H9 (cell line): ENCODE measurements around the gene DPPA2. TPM values are rescaled to one million over a fixed set of nuclear protein-coding genes. Genes with fewer than 3 reads are reported as not detected.
A peak's percentile ranks its signal among the peaks of the same experiment; 100 is the strongest.

Experiments
- DNase-seq: peaks from one replicate; pipeline ENCODE4 v3.0.0-alpha.2; 2017
- H2AFZ ChIP-seq: one replicate; pipeline ENCODE4 v1.6.1; 2013; ENCODE audit warnings: mild to moderate bottlenecking, low read length, control low read depth, moderate library complexity
- H2AK5ac ChIP-seq: 2 replicates; pipeline ENCODE4 v1.6.1; 2013; ENCODE audit warnings: low read length, control low read depth, mixed read lengths; ENCODE audit not compliant: insufficient read length
- H2BK120ac ChIP-seq: one replicate; pipeline ENCODE4 v1.6.1; 2013; ENCODE audit warnings: low read depth, mild to moderate bottlenecking, low read length, control low read depth, inconsistent platforms; ENCODE audit not compliant: poor library complexity, severe bottlenecking
- H2BK12ac ChIP-seq: 2 replicates; pipeline ENCODE4 v1.6.1; 2013; ENCODE audit warnings: low read length, control low read depth, mixed read lengths, low read depth; ENCODE audit not compliant: insufficient read length
- H2BK15ac ChIP-seq: 2 replicates; pipeline ENCODE4 v1.6.1; 2013; ENCODE audit warnings: low read depth, low read length, control low read depth
- H2BK20ac ChIP-seq: one replicate; pipeline ENCODE4 v1.6.1; 2013; ENCODE audit warnings: low read depth, mild to moderate bottlenecking, low read length, control low read depth, inconsistent platforms; ENCODE audit not compliant: poor library complexity, severe bottlenecking
- H2BK5ac ChIP-seq: 2 replicates; pipeline ENCODE4 v1.6.1; 2013; ENCODE audit warnings: low read length, control low read depth, mixed read lengths; ENCODE audit not compliant: insufficient read length
- H3K14ac ChIP-seq: 2 replicates; pipeline ENCODE4 v1.6.1; 2013; ENCODE audit warnings: low read length, control low read depth; ENCODE audit not compliant: insufficient read depth
- H3K18ac ChIP-seq: 2 replicates; pipeline ENCODE4 v1.6.1; 2013; ENCODE audit warnings: low read depth, mild to moderate bottlenecking, mixed read lengths, low read length, control low read depth; ENCODE audit not compliant: insufficient read length
- H3K23ac ChIP-seq: 2 replicates; pipeline ENCODE4 v1.6.1; 2013; ENCODE audit warnings: low read length, control low read depth, mixed read lengths, low read depth; ENCODE audit not compliant: insufficient read length
- H3K23me2 ChIP-seq: 2 replicates; pipeline ENCODE4 v1.6.1; 2013; ENCODE audit warnings: low read depth, mild to moderate bottlenecking, mixed read lengths, low read length, control low read depth; ENCODE audit not compliant: insufficient read length, poor library complexity, severe bottlenecking
- H3K27ac ChIP-seq: 2 replicates; pipeline ENCODE4 v1.5.1; 2013; ENCODE audit warnings: low read length, control low read depth, mixed read lengths, low read depth; ENCODE audit not compliant: insufficient read length
- H3K27me3 ChIP-seq: 2 replicates; pipeline ENCODE4 v1.6.1; 2013; ENCODE audit warnings: low read length, control low read depth, inconsistent platforms; ENCODE audit not compliant: insufficient read depth
- H3K4ac ChIP-seq: 2 replicates; pipeline ENCODE4 v1.6.1; 2013; ENCODE audit warnings: low read depth, mild to moderate bottlenecking, control low read depth, inconsistent platforms, low read length, moderate library complexity
- H3K4me1 ChIP-seq: 2 replicates; pipeline ENCODE4 v1.6.1; 2013; ENCODE audit warnings: low read length, control low read depth, inconsistent platforms; ENCODE audit not compliant: insufficient read depth
- H3K4me2 ChIP-seq: 2 replicates; pipeline ENCODE4 v1.6.1; 2013; ENCODE audit warnings: low read length, control low read depth, mixed read lengths; ENCODE audit not compliant: insufficient read length, insufficient read depth
- H3K56ac ChIP-seq: 2 replicates; pipeline ENCODE4 v1.6.1; 2013; ENCODE audit warnings: low read depth, mild to moderate bottlenecking, mixed read lengths, low read length, control low read depth; ENCODE audit not compliant: insufficient read length
- H3K79me1 ChIP-seq: 2 replicates; pipeline ENCODE4 v1.6.1; 2013; ENCODE audit warnings: low read depth, mild to moderate bottlenecking, moderate library complexity, low read length, control low read depth, inconsistent platforms; ENCODE audit not compliant: insufficient read depth, poor library complexity, severe bottlenecking
- H3K79me2 ChIP-seq: 2 replicates; pipeline ENCODE4 v1.6.1; 2013; ENCODE audit warnings: low read length, control low read depth, inconsistent platforms; ENCODE audit not compliant: insufficient read depth
- H3K9ac ChIP-seq: 2 replicates; pipeline ENCODE4 v1.6.1; 2013; ENCODE audit warnings: low read length, control low read depth, mixed read lengths; ENCODE audit not compliant: insufficient read length; ENCODE audit errors: extremely low read depth
- H3K9me3 ChIP-seq: one replicate; pipeline ENCODE4 v1.6.1; 2013; ENCODE audit warnings: low read depth, low read length, inconsistent platforms; ENCODE audit not compliant: control insufficient read depth
- H3T11ph ChIP-seq: one replicate; pipeline ENCODE4 v1.6.1; 2013; ENCODE audit warnings: mild to moderate bottlenecking, low read length, control low read depth, inconsistent platforms
- H4K20me1 ChIP-seq: one replicate; pipeline ENCODE4 v1.6.1; 2013; ENCODE audit not compliant: control insufficient read depth, insufficient read length, insufficient read depth
- H4K5ac ChIP-seq: 2 replicates; pipeline ENCODE4 v1.6.1; 2013; ENCODE audit warnings: low read depth, mild to moderate bottlenecking, mixed read lengths, low read length, control low read depth; ENCODE audit not compliant: insufficient read length
- H4K8ac ChIP-seq: replicated peaks from 2 replicates; pipeline ENCODE4 v1.6.1; 2013; ENCODE audit warnings: low read length, control low read depth, mixed read lengths, low read depth; ENCODE audit not compliant: insufficient read length
- H4K91ac ChIP-seq: 2 replicates; pipeline ENCODE4 v1.6.1; 2013; ENCODE audit warnings: low read depth, mild to moderate bottlenecking, moderate library complexity, mixed read lengths, low read length, control low read depth; ENCODE audit not compliant: insufficient read length
- H3K27ac Mint-ChIP-seq, 3 experiments: 2 replicates in 2 of 3; 3 replicates in 1 of 3; pipeline ENCODE4 v1.8.0; 2020 to 2021; ENCODE audit warnings: mixed read lengths in 3 of 3, mild to moderate bottlenecking in 1 of 3, moderate library complexity in 1 of 3
- H3K27me3 Mint-ChIP-seq: 2 replicates; pipeline ENCODE4 v1.8.0; 2021; ENCODE audit warnings: low read depth, mild to moderate bottlenecking, moderate library complexity, mixed read lengths
- H3K36me3 Mint-ChIP-seq, 3 experiments: 2 replicates in 2 of 3; 3 replicates in 1 of 3; pipeline ENCODE4 v1.8.0; 2020 to 2021; ENCODE audit warnings: low read depth in 3 of 3, mixed read lengths in 3 of 3; ENCODE audit not compliant: insufficient read depth in 1 of 3
- H3K4me1 Mint-ChIP-seq, 2 experiments: 2 replicates each; pipeline ENCODE4 v1.8.0; 2020; ENCODE audit warnings: mixed read lengths in 2 of 2
- H3K4me3 Mint-ChIP-seq, 2 experiments: 2 replicates in 1 of 2; 3 replicates in 1 of 2; pipeline ENCODE4 v1.8.0; 2020 to 2021; ENCODE audit warnings: mild to moderate bottlenecking in 2 of 2, mixed read lengths in 2 of 2, moderate library complexity in 1 of 2
- H3K9me3 Mint-ChIP-seq, 2 experiments: 2 replicates in 1 of 2; 3 replicates in 1 of 2; pipeline ENCODE4 v1.8.0; 2020; ENCODE audit warnings: mild to moderate bottlenecking in 2 of 2, mixed read lengths in 2 of 2, moderate library complexity in 1 of 2
- WGBS: extraction: QIAGEN DNeasy Blood & Tissue Kit; methylation state at CpG from one replicate; pipeline ENCODE4 v1.1.7; 2013; ENCODE audit warnings: missing lambda C conversion rate, low lambda C conversion rate, mixed read lengths; ENCODE audit not compliant: insufficient read length; ENCODE audit errors: extremely low coverage; 5-methylcytosine and 5-hydroxymethylcytosine counted together
- total RNA-seq: library from RNA; stranded (reverse); gene quantifications from 2 replicates; pipeline ENCODE4 v1.2.1, GENCODE V29; 2021
- TF ChIP-seq, protein P1 (sequence below): fragments of 200-600 bp; sonication (generic); conservative IDR thresholded peaks from 3 replicates; pipeline ENCODE4 v1.8.0; 2021; ENCODE audit warnings: antibody characterized with exemption, mild to moderate bottlenecking

Gene DPPA2
- total RNA-seq, 1 experiment from 2014 or later: 3.2 TPM

DNA sequence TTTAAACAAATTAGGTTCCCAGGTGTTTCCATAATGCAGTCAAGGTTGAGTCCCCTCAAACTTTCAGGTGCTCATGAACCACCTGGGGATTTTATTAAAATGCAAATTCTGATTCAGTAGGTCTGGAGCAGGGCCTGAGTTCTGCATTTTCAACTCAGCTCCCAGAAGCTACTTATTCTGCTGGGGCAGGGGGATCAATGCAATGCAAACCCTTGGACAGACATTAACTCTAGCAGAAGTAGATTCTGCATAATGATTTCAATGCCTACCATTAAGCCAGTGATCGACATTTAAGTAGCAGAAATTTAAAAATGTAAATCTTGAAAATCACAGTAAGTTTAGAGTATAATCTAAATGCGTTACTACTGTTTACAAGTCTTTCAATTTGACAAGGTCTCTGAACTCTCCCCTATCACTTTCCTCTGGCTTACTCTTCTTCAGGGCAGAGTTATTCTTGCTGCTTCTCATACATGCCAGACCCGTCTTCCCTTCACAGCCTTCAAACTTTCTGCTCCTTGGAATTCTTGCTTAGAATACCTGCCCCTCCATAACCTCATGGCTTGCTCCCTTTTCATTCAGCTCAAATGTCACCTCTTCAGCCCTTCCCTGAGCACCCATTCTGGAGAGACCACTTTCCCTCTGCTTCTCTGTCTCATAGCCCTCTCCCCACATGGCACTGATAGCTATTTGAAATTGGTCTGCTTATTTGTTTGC lies 40.3 kb upstream of the DPPA2 start:
- H3K23me2 ChIP-seq: peaks cover 3% of the 10 kb centered on the region
- no peak overlapping the region for H3K23ac ChIP-seq
- TF ChIP-seq, protein P1, sequence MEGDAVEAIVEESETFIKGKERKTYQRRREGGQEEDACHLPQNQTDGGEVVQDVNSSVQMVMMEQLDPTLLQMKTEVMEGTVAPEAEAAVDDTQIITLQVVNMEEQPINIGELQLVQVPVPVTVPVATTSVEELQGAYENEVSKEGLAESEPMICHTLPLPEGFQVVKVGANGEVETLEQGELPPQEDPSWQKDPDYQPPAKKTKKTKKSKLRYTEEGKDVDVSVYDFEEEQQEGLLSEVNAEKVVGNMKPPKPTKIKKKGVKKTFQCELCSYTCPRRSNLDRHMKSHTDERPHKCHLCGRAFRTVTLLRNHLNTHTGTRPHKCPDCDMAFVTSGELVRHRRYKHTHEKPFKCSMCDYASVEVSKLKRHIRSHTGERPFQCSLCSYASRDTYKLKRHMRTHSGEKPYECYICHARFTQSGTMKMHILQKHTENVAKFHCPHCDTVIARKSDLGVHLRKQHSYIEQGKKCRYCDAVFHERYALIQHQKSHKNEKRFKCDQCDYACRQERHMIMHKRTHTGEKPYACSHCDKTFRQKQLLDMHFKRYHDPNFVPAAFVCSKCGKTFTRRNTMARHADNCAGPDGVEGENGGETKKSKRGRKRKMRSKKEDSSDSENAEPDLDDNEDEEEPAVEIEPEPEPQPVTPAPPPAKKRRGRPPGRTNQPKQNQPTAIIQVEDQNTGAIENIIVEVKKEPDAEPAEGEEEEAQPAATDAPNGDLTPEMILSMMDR: no peak
- H3K4ac ChIP-seq: no peak overlapping the region
- no peak for DNase-seq
- peaks cover 3% of the 10 kb centered on the region; the same call in 1 of the 2 replicates for H3K79me2 ChIP-seq
- peak overlapping the region; percentile 96 for H3K27ac ChIP-seq
- no CpG with 5 or more reads among the region's 3 CpGs for WGBS
- no peak overlapping the region for H3K9ac ChIP-seq
- H2BK120ac ChIP-seq: no peak overlapping the region
- Mint-ChIP-seq H3K36me3 (peaks cover 9 to 21% (median 13%) of the 10 kb centered on the region in 3 experiments), H3K9me3 (no peaks in the 10 kb centered on the region), H3K4me3 (peak overlapping the region; percentile 46 to 75), H3K4me1 (peaks cover 47 to 54% of the 10 kb centered on the region in 2 experiments), H3K27ac (peak overlapping the region; percentile 81 to 98 (median 96)), H3K27me3 (no peaks in the 10 kb centered on the region)
- no peak overlapping the region for H2AFZ ChIP-seq
- no peaks in the 10 kb centered on the region for H3K27me3 ChIP-seq
- H4K91ac ChIP-seq: no peak overlapping the region
- no peak overlapping the region for H4K5ac ChIP-seq
- no peak overlapping the region for H2BK12ac ChIP-seq
- H3K18ac ChIP-seq: no peak overlapping the region
- no peak overlapping the region for H4K8ac ChIP-seq
- no peak overlapping the region for H3K14ac ChIP-seq
- no peak overlapping the region for H2BK15ac ChIP-seq
- H3T11ph ChIP-seq: no peak overlapping the region
- H3K56ac ChIP-seq: no peak overlapping the region
- H3K79me1 ChIP-seq: no peaks in the 10 kb centered on the region
- no peaks in the 10 kb centered on the region for H4K20me1 ChIP-seq
- peak overlapping the region; percentile 49 for H3K4me2 ChIP-seq
- H2BK5ac ChIP-seq: no peak overlapping the region
- H3K4me1 ChIP-seq: peaks cover 15% of the 10 kb centered on the region
- no peak overlapping the region for H2AK5ac ChIP-seq
- H2BK20ac ChIP-seq: no peak overlapping the region
- H3K9me3 ChIP-seq: no peaks in the 10 kb centered on the region
